HL-60 (cell line): ENCODE data around the gene C10orf88.

Source experiments
- CTCF ChIP-seq: IDR thresholded peaks from one replicate; pipeline ENCODE4 v1.5.1; 2011; ENCODE audit warnings: low read length, control low read depth, inconsistent platforms; ENCODE audit not compliant: insufficient read depth
- GABPA ChIP-seq: IDR thresholded peaks from 2 replicates; pipeline ENCODE4 v1.6.1; 2012; ENCODE audit warnings: low read depth
- POLR2AphosphoS5 ChIP-seq: IDR thresholded peaks from 2 replicates; pipeline ENCODE4 v1.6.1; 2012; ENCODE audit warnings: low read depth
- REST ChIP-seq: IDR thresholded peaks from 2 replicates; pipeline ENCODE4 v1.6.1; 2012; ENCODE audit warnings: low read depth; ENCODE audit not compliant: insufficient replicate concordance
- SPI1 ChIP-seq: IDR thresholded peaks from 2 replicates; pipeline ENCODE4 v1.6.1; 2012; ENCODE audit warnings: low read depth, mild to moderate bottlenecking, borderline replicate concordance

GRCh38 chr10:122990278-122990677 is 36.3 kb upstream of the C10orf88 start:
- TF ChIP-seq CTCF: no peak
- no peak for TF ChIP-seq POLR2AphosphoS5
- no peak for TF ChIP-seq GABPA
- no peak for TF ChIP-seq SPI1
- TF ChIP-seq REST: no peak
